ENCODE measurements around the gene OR6Y1. TPM values are rescaled to one million over a fixed set of nuclear protein-coding genes. Genes with fewer than 3 reads are reported as not detected.

OR6Y1 gene
- total and polyA plus RNA-seq, 2 of the 8 experiments (the other 6 are each of a cell fraction or from before 2014, with no cell fraction given), result 0.07 TPM; not detected in 1

DNA sequence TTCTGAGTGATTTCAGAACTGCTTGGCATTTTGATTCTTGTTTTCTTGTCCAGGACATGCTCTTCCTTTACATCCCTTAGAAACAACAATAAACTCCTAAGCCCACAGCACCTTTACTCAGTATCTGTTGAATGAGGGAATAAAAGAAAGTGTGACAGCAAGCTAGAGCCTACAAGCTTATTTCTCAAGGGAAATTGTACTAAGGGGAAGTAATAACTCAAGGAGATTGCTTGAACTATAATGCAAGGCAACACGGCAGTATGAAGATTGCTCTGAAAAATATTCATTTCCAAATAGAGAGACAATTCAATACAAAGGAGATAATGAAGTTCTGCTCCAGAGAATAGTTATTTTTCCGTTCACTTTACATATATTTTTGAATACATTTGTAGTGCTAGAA is 9.6 kb upstream of the OR6Y1 start:
- Histone ChIP-seq H3K79me2 (ENCODE audit: control insufficient read depth in 1 of 2, insufficient read depth in 2 of 2, low read length in 2 of 2) (no peaks in the 10 kb centered on the region), H3K23me2 (ENCODE audit: low read depth, low read length) (no peaks in the 10 kb centered on the region), H4K20me1 (replicated peaks in 1 of 2; ENCODE audit: control insufficient read depth in 1 of 2, insufficient read depth in 2 of 2, low read length in 2 of 2) (no peaks in the 10 kb centered on the region), H3K4ac (replicated peaks; ENCODE audit: insufficient read length, low read depth, low read length) (no peak overlapping the region), H3K27ac (ENCODE audit: low read depth, low read length) (no peak overlapping the region), H3K4me3 (ENCODE audit: extremely low read depth in 1 of 4, insufficient read depth in 2 of 4, low read depth in 3 of 4, low read length in 4 of 4) (no peak overlapping the region), H2AK5ac (ENCODE audit: low read depth, low read length) (no peak overlapping the region), H2BK12ac (ENCODE audit: low read depth, low read length) (no peak overlapping the region), H3K23ac (ENCODE audit: insufficient read length) (no peak overlapping the region), H2AFZ (ENCODE audit: low read length) (no peak overlapping the region), H3K27me3 (replicated peaks in 1 of 4; ENCODE audit: control insufficient read depth in 3 of 4, extremely low read depth in 1 of 4, insufficient read depth in 3 of 4, low read length in 3 of 4) (no peaks in the 10 kb centered on the region), H3K56ac (replicated peaks; ENCODE audit: insufficient read length, low read depth, low read length) (no peak overlapping the region), H3K36me3 (ENCODE audit: control insufficient read depth in 2 of 4, insufficient read depth in 4 of 4, low read length in 3 of 4) (no peaks in the 10 kb centered on the region), H3K14ac (ENCODE audit: insufficient read length) (no peak overlapping the region), H3K18ac (ENCODE audit: extremely low read depth, low read length) (no peak overlapping the region), H3K9ac (replicated peaks in 1 of 4; ENCODE audit: extremely low read depth in 1 of 4, low read depth in 3 of 4, low read length in 3 of 4) (peak overlapping the region in 1 of 4 experiments; percentile 34; a peak in 1 of 7 replicates), H3K79me1 (ENCODE audit: low read depth, low read length) (no peaks in the 10 kb centered on the region), H2BK20ac (ENCODE audit: low read length) (no peak overlapping the region), H2BK5ac (ENCODE audit: low read depth, low read length) (no peak overlapping the region), H3K4me1 (replicated peaks in 1 of 4; ENCODE audit: control insufficient read depth in 3 of 4, insufficient read depth in 4 of 4, low read length in 3 of 4) (no peaks in the 10 kb centered on the region), H3K9me3 (ENCODE audit: insufficient read depth in 2 of 2, low read depth in 1 of 2, low read length in 1 of 2) (peaks cover 0 to 2% of the 10 kb centered on the region in 2 experiments; a peak in 1 of 4 replicates), H3K4me2 (ENCODE audit: insufficient read depth in 1 of 2, low read depth in 2 of 2, low read length in 2 of 2) (no peak overlapping the region), H4K91ac (replicated peaks; ENCODE audit: insufficient read length, low read length) (no peak overlapping the region), H2BK120ac (replicated peaks; ENCODE audit: low read depth, low read length) (no peak overlapping the region), H4K8ac (ENCODE audit: extremely low read depth, insufficient read depth, low read length) (no peak overlapping the region), H2BK15ac (ENCODE audit: low read length) (no peak overlapping the region), H4K5ac (ENCODE audit: insufficient read length, low read depth, low read length) (no peak overlapping the region)
- POLR2A ChIA-PET (ENCODE audit: partially characterized antibody), result no interaction called here
- CTCF ChIA-PET (ENCODE audit: partially characterized antibody), result no interaction called here
- DNase-seq (ENCODE audit: low read depth in 1 of 2, low spot score in 2 of 2) (no peak), FAIRE-seq (no peak)
- 93% methylated on average over 2 of the region's 2 CpGs; no CpG with 5 or more reads in 1 of the 2 experiments for WGBS, 2 experiments (ENCODE audit: extremely low coverage in 1 of 2, insufficient coverage in 1 of 2, insufficient read length in 1 of 2, insufficient replicate concordance in 2 of 2, low coverage in 1 of 2, low lambda C conversion rate in 2 of 2, missing lambda C conversion rate in 1 of 2)
- TF ChIP-seq BCL11A (IDR thresholded peaks at IDR 0.05; ENCODE audit: low read depth in 2 of 2, low read length in 2 of 2) (no peak), SUZ12 (IDR thresholded peaks at IDR 0.05; ENCODE audit: low read length) (no peak), KDM5A (IDR thresholded peaks at IDR 0.05; ENCODE audit: low read length) (no peak), RFX5 (IDR thresholded peaks at IDR 0.05; ENCODE audit: borderline replicate concordance, low read depth, low read length) (no peak), EGR1 (IDR thresholded peaks at IDR 0.05; ENCODE audit: borderline replicate concordance, low read depth, low read length) (no peak), TBP (IDR thresholded peaks at IDR 0.05; ENCODE audit: low read depth, low read length) (no peak), SP4 (IDR thresholded peaks at IDR 0.05; ENCODE audit: low read length) (no peak), E2F6 (IDR thresholded peaks at IDR 0.05) (no peak), MAFK (IDR thresholded peaks at IDR 0.05; ENCODE audit: low read depth, low read length) (no peak), SIRT6 (IDR thresholded peaks at IDR 0.05; ENCODE audit: low read length) (no peak), RXRA (IDR thresholded peaks at IDR 0.05; ENCODE audit: insufficient read depth, low read depth, low read length) (no peak), RNF2 (IDR thresholded peaks at IDR 0.05; ENCODE audit: borderline replicate concordance, low read depth, low read length, missing control alignments, poor library complexity, severe bottlenecking) (no peak), CHD1 (IDR thresholded peaks at IDR 0.05; ENCODE audit: low read depth, low read length) (no peak), ASH2L (IDR thresholded peaks at IDR 0.05; ENCODE audit: low read length) (no peak)
- TF ChIP-seq, protein P1, sequence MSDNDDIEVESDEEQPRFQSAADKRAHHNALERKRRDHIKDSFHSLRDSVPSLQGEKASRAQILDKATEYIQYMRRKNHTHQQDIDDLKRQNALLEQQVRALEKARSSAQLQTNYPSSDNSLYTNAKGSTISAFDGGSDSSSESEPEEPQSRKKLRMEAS (IDR thresholded peaks at IDR 0.05), result no peak
